Measurements from ENCODE around the gene PTPRG. TPM values are rescaled to one million over a fixed set of nuclear protein-coding genes. Genes with fewer than 3 reads are reported as not detected.

Gene PTPRG
- total RNA-seq, 1 experiment from 2014 or later = 32.1 TPM

- H3K9ac ChIP-seq (ENCODE audit: low read length) = no peak overlapping the region
- H3K9me3 ChIP-seq (ENCODE audit: control insufficient read depth in 1 of 2, insufficient read depth in 1 of 2, low read depth in 1 of 2, low read length in 2 of 2) = no peaks in the 10 kb centered on the region
- no peaks in the 10 kb centered on the region for H3K36me3 ChIP-seq (ENCODE audit: control insufficient read depth in 1 of 2, insufficient read depth in 2 of 2, low read length in 2 of 2)
- ChIA-PET RAD21 (ENCODE audit: low non-redundant PET in 1 of 2, low total read pairs in 2 of 2, uncharacterized antibody in 2 of 2, unreplicated experiment in 2 of 2) (interaction anchor here in 1 of 2 experiments (0.6 kb wide), 1 partner anchor 334 kb away, joined by 3 read pairs; no protein-coding TSS in a partner anchor), POLR2A (interaction anchor here (0.6 kb wide), 1 partner anchor 55 kb away, joined by 3 read pairs; no protein-coding TSS in a partner anchor), CTCF (interaction anchor here (1.2 kb wide), 1 partner anchor 293 kb away, joined by 4 read pairs; no protein-coding TSS in a partner anchor)
- no peaks in the 10 kb centered on the region for H3K27me3 ChIP-seq (ENCODE audit: insufficient read depth, low read length)
- BruUV-seq (replicated peaks) = no TSS peak
- peaks cover 27 to 34% of the 10 kb centered on the region in 2 experiments for H3K4me1 ChIP-seq (ENCODE audit: control insufficient read depth in 1 of 2, insufficient read depth in 2 of 2, low read length in 2 of 2)
- intact Hi-C loops (cut with micrococcal nuclease) = no loop called here
- no peaks in the 10 kb centered on the region for H3K9me2 ChIP-seq (ENCODE audit: insufficient read depth)
- peak overlapping the region; percentile 62 for H3K4me2 ChIP-seq (ENCODE audit: low read length)
- DNase-seq (ENCODE audit: low read depth, low spot score) = peak; percentile 95
- H4K20me1 ChIP-seq (ENCODE audit: insufficient read depth) = peaks cover 20% of the 10 kb centered on the region
- H3K79me2 ChIP-seq (ENCODE audit: insufficient read depth, low read length) = no peaks in the 10 kb centered on the region
- ATAC-seq = peak; percentile 97
- no peak overlapping the region for H2AFZ ChIP-seq (ENCODE audit: low read depth, low read length, poor library complexity, severe bottlenecking)
- H3K4me3 ChIP-seq (replicated peaks in 1 of 2; ENCODE audit: low read depth in 1 of 2, low read length in 2 of 2) = peak overlapping the region in 1 of 2 experiments; percentile 2; a peak in 1 of 4 replicates
- peak overlapping the region; percentile 56 for H3K27ac ChIP-seq (ENCODE audit: low read depth, low read length)
- TF ChIP-seq EZH2 (IDR thresholded peaks at IDR 0.05) = no peak
- peak in 2 of 3 experiments; percentile 25 to 38; a peak in 2 of 6 replicates for TF ChIP-seq CTCF (IDR thresholded peaks at IDR 0.05 in 2 of 3, conservative IDR thresholded peaks at IDR 0.05 in 1 of 3; ENCODE audit: borderline replicate concordance in 1 of 3, insufficient read depth in 1 of 3, low read depth in 2 of 3, low read length in 2 of 3)
- TF ChIP-seq FOSL1 (IDR thresholded peaks at IDR 0.05; ENCODE audit: low read depth) = peak; percentile 88
- peak; percentile 20; the same call in 1 of the 2 replicates for TF ChIP-seq ATF3 (IDR thresholded peaks at IDR 0.05)
- peak; percentile 77 for TF ChIP-seq SP1 (IDR thresholded peaks at IDR 0.05; ENCODE audit: low read depth)
- no peak for TF ChIP-seq EZH2phosphoT487 (IDR thresholded peaks at IDR 0.05; ENCODE audit: borderline replicate concordance)
- TF ChIP-seq SRF (IDR thresholded peaks at IDR 0.05; ENCODE audit: low read depth) = peak; percentile 66; the same call in 1 of the 2 replicates
- TF ChIP-seq MAX (IDR thresholded peaks at IDR 0.05) = peak; percentile 67
- TF ChIP-seq TCF7L2 (IDR thresholded peaks at IDR 0.05; ENCODE audit: borderline replicate concordance, extremely low read depth, insufficient read depth, insufficient read length) = peak; percentile 85
- peak; percentile 89 for TF ChIP-seq JUND (IDR thresholded peaks at IDR 0.05)
- peak; percentile 45 for TF ChIP-seq YY1 (IDR thresholded peaks at IDR 0.05; ENCODE audit: extremely low read depth, insufficient replicate concordance, low read depth, low read length)
- no peak for TF ChIP-seq POLR2A (IDR thresholded peaks at IDR 0.05; ENCODE audit: borderline replicate concordance, extremely low read depth, insufficient read depth, insufficient read length)
- peak; percentile 28; the same call in 1 of the 2 replicates for TF ChIP-seq RAD21 (IDR thresholded peaks at IDR 0.05; ENCODE audit: low read depth)
- 0 out of 2 replicates have a peak, but pooled peaks have one; percentile 28 for TF ChIP-seq ELF1 (IDR thresholded peaks at IDR 0.05; ENCODE audit: borderline replicate concordance, low read depth)
- no peak for TF ChIP-seq EGR1 (IDR thresholded peaks at IDR 0.05; ENCODE audit: low read depth)
- no peak for TF ChIP-seq ZBTB33 (IDR thresholded peaks at IDR 0.05; ENCODE audit: extremely low read depth, insufficient replicate concordance, low read length)
- TF ChIP-seq CEBPB (IDR thresholded peaks at IDR 0.05; ENCODE audit: low read depth) = peak; percentile 57; the same call in 1 of the 2 replicates
- TF ChIP-seq SIN3A (IDR thresholded peaks at IDR 0.05; ENCODE audit: low read depth) = peak; percentile 74
- peak; percentile 48 for TF ChIP-seq POLR2AphosphoS5 (IDR thresholded peaks at IDR 0.05; ENCODE audit: low read depth, low read length)
Observed at GRCh38 chr3:61894988-61895935, 333.9 kb downstream of the PTPRG start.
